GM12878 (cell line): ENCODE data around the gene SCAND1. TPM values are rescaled to one million over a fixed set of nuclear protein-coding genes. Genes with fewer than 3 reads are reported as not detected.
A peak's percentile ranks its signal among the peaks of the same experiment; 100 is the strongest.

ENCODE experiments used
- ATAC-seq: fragments of 200-7000 bp; cut with Tn5 transposase; 3 replicates; pipeline ENCODE4 v1.9.1; 2020; ENCODE audit warnings: mild to moderate bottlenecking, moderate library complexity
- BruUV-seq: library from RNA; stranded (reverse); fragments of 400-500 nt; replicated peaks from 2 replicates; lab custom pipeline; 2021; lab: Mats Ljungman, UMichigan
- CTCF ChIA-PET: fragments of 300-600 bp; sonication (Branson Sonifier 250); formaldehyde crosslinking; extraction: SDS; loops from one replicate; lab custom pipeline; 2021; ENCODE audit warnings: inconsistent platforms; lab: Yijun Ruan, JAX
- POLR2A ChIA-PET: fragments of 350-600 bp; formaldehyde crosslinking; extraction: SDS; loops from one replicate; lab custom pipeline; 2021; ENCODE audit warnings: inconsistent platforms; lab: Charles Lee
- RAD21 ChIA-PET: fragments of 300-600 bp; sonication (Branson Sonifier 250); formaldehyde crosslinking; loops from one replicate; lab custom pipeline; 2023; ENCODE audit warnings: antibody characterized with exemption; ENCODE audit not compliant: unreplicated experiment; lab: Charles Lee
- SMC1A ChIA-PET: fragments of 300-600 bp; sonication (Branson Sonifier 250); formaldehyde crosslinking; loops from one replicate; lab custom pipeline; 2023; ENCODE audit not compliant: unreplicated experiment, uncharacterized antibody; lab: Charles Lee
- DNase-seq: peaks from one replicate; pipeline ENCODE4 v3.0.0-alpha.2; 2011; ENCODE audit warnings: low read depth, low spot score
- FAIRE-seq: peaks from 3 replicates; lab custom pipeline; 2011; peaks lifted over from hg19 to GRCh38; lab: Jason Lieb, UNC
- H2AFZ ChIP-seq: 2 replicates; pipeline ENCODE4 v1.6.0; 2011; ENCODE audit warnings: low read depth, low read length, control low read depth; ENCODE audit not compliant: control insufficient read depth
- H3K27ac ChIP-seq: 2 replicates; pipeline ENCODE4 v1.5.1; 2011; ENCODE audit warnings: control low read depth; ENCODE audit not compliant: control insufficient read depth, insufficient read depth
- H3K27me3 ChIP-seq, 2 experiments: replicated peaks in 1 of 2; 2 replicates each; pipeline versions ENCODE4 v1.6.0 to v1.6.1; 2011; ENCODE audit warnings: low read length in 1 of 2; ENCODE audit not compliant: control insufficient read depth in 2 of 2, insufficient read depth in 2 of 2
- H3K36me3 ChIP-seq, 2 experiments: 2 replicates each; pipeline ENCODE4 v1.5.1; 2011; ENCODE audit warnings: low read length in 1 of 2; ENCODE audit not compliant: control insufficient read depth in 2 of 2, insufficient read depth in 2 of 2
- H3K4me1 ChIP-seq: 2 replicates; pipeline ENCODE4 v1.6.1; 2011; ENCODE audit warnings: mild to moderate bottlenecking, low read length, moderate library complexity, mixed read lengths; ENCODE audit not compliant: control insufficient read depth, insufficient read depth
- H3K4me2 ChIP-seq: 2 replicates; pipeline ENCODE4 v1.6.0; 2011; ENCODE audit warnings: control low read depth; ENCODE audit not compliant: control insufficient read depth, insufficient read depth
- H3K4me3 ChIP-seq: fragments of 200-600 bp; sonication (generic); 2 replicates; pipeline ENCODE4 v1.5.1; 2016
- H3K79me2 ChIP-seq: 2 replicates; pipeline ENCODE4 v1.6.0; 2011; ENCODE audit warnings: low read length; ENCODE audit not compliant: control insufficient read depth, insufficient read depth
- H3K9ac ChIP-seq: 2 replicates; pipeline ENCODE4 v1.8.0; 2011; ENCODE audit warnings: low read length, control low read depth, mixed read lengths; ENCODE audit not compliant: control insufficient read depth, insufficient read depth
- H3K9me3 ChIP-seq: replicated peaks from 3 replicates; pipeline ENCODE4 v1.5.1; 2011; ENCODE audit warnings: mild to moderate bottlenecking, low read length; ENCODE audit not compliant: control insufficient read depth, insufficient read depth
- H4K20me1 ChIP-seq: 2 replicates; pipeline ENCODE4 v1.6.0; 2011; ENCODE audit not compliant: control insufficient read depth, insufficient read depth
- CHD2 ChIP-seq: IDR thresholded peaks from 2 replicates; pipeline ENCODE4 v1.6.1; 2011; ENCODE audit warnings: low read depth, low read length, improper control_type of control experiment, borderline replicate concordance
- GABPA ChIP-seq: IDR thresholded peaks from 2 replicates; pipeline ENCODE4 v1.6.1; 2014; ENCODE audit warnings: antibody characterized with exemption, low read depth, mild to moderate bottlenecking, inconsistent platforms
- IKZF2 ChIP-seq, 2 experiments: fragments of 450-650 bp; IDR thresholded peaks; 2 replicates each; pipeline ENCODE4 v1.6.1; 2017; ENCODE audit warnings: mild to moderate bottlenecking in 2 of 2, moderate library complexity in 2 of 2
- KAT2A ChIP-seq: conservative IDR thresholded peaks from 2 replicates; pipeline ENCODE4 v1.6.1; 2011; ENCODE audit warnings: low read depth, low read length; ENCODE audit not compliant: control insufficient read depth
- MEF2A ChIP-seq: IDR thresholded peaks from 2 replicates; pipeline ENCODE4 v1.6.1; 2011; ENCODE audit warnings: low read depth, mild to moderate bottlenecking, low read length, moderate library complexity; ENCODE audit not compliant: insufficient read depth
- NBN ChIP-seq: fragments of 450-650 bp; IDR thresholded peaks from 2 replicates; pipeline ENCODE4 v1.6.1; 2016
- NFIC ChIP-seq: IDR thresholded peaks from 2 replicates; pipeline ENCODE4 v1.6.1; 2012; ENCODE audit warnings: low read depth, mild to moderate bottlenecking, inconsistent platforms, low read length, moderate library complexity
- PAX5 ChIP-seq: IDR thresholded peaks from 2 replicates; pipeline ENCODE4 v1.6.1; 2011; ENCODE audit warnings: low read depth, low read length, borderline replicate concordance
- PKNOX1 ChIP-seq: fragments of 450-650 bp; IDR thresholded peaks from 2 replicates; pipeline ENCODE4 v1.6.1; 2016; ENCODE audit warnings: mild to moderate bottlenecking
- SMARCA5 ChIP-seq: fragments of 450-650 bp; IDR thresholded peaks from 2 replicates; pipeline ENCODE4 v1.6.1; 2017; ENCODE audit warnings: mild to moderate bottlenecking
- STAT3 ChIP-seq: IDR thresholded peaks from 2 replicates; pipeline ENCODE4 v1.6.1; 2011; ENCODE audit warnings: low read depth, low read length, improper control_type of control experiment
- ZNF217 ChIP-seq: fragments of 450-650 bp; IDR thresholded peaks from 2 replicates; pipeline ENCODE4 v1.6.1; 2017; ENCODE audit warnings: antibody characterized with exemption, mild to moderate bottlenecking
- ZNF592 ChIP-seq: fragments of 450-650 bp; IDR thresholded peaks from 2 replicates; pipeline ENCODE4 v1.6.1; 2017; ENCODE audit warnings: mild to moderate bottlenecking, moderate library complexity
- WGBS: methylation state at CpG from one replicate; pipeline ENCODE4 v1.1.6; 2016; ENCODE audit warnings: low lambda C conversion rate; ENCODE audit not compliant: insufficient replicate concordance, insufficient coverage; ENCODE audit errors: missing lambda C conversion rate; 5-methylcytosine and 5-hydroxymethylcytosine counted together
- in situ Hi-C: fragments of 300-500 bp; cut with MboI; formaldehyde crosslinking; loops from 9 replicates; pipeline ENCODE4 v1.14.3; 2018; ENCODE audit warnings: mixed read lengths
- intact Hi-C: fragments of 100-400 bp; cut with micrococcal nuclease; formaldehyde crosslinking; loops from one replicate; pipeline ENCODE4 v1.14.2; 2022; ENCODE audit not compliant: unreplicated experiment
- polyA plus RNA-seq, 11 experiments: library from polyadenylated mRNA; depleted of rRNA in 4 of 11; unstranded in 6 of 11; stranded (reverse) in 5 of 11; fragments of >200 nt; fragmentation: Nextera tagmentation in 4 of 11; fragmentation: Illumina TruSeq in 1 of 11; extraction: Ambion mirVana in 4 of 11; extraction: Trizol in 1 of 11; gene quantifications; 1 replicate in 1 of 11; 2 replicates in 10 of 11; pipeline versions ENCODE4 v1.2.1 to v1.2.3, GENCODE V29; 2011 to 2016; ENCODE audit warnings: inconsistent platforms in 2 of 11, missing spikeins in 2 of 11, low read depth in 1 of 11
- total RNA-seq, 4 experiments: library from RNA; depleted of rRNA in 3 of 4; stranded (reverse); fragments of >200 nt in 3 of 4; fragmentation: Illumina TruSeq in 1 of 4; extraction: Trizol in 1 of 4; gene quantifications; 2 replicates each; pipeline versions ENCODE4 v1.2.1 to v1.2.3, GENCODE V29; 2013 to 2021
- TF ChIP-seq, protein P1 (sequence below): IDR thresholded peaks from 2 replicates; pipeline ENCODE4 v1.6.1; 2012; ENCODE audit warnings: low read depth, low read length, improper control_type of control experiment
- TF ChIP-seq, protein P2 (sequence below): fragments of 450-650 bp; IDR thresholded peaks from 2 replicates; pipeline ENCODE4 v1.6.1; 2016; ENCODE audit warnings: mild to moderate bottlenecking, moderate library complexity, borderline replicate concordance

The SCAND1 gene
- total and polyA plus RNA-seq, 10 of the 15 experiments (the other 5 are each of a cell fraction or from before 2014, with no cell fraction given): 0.08 to 117 (median 25.9) TPM

DNA sequence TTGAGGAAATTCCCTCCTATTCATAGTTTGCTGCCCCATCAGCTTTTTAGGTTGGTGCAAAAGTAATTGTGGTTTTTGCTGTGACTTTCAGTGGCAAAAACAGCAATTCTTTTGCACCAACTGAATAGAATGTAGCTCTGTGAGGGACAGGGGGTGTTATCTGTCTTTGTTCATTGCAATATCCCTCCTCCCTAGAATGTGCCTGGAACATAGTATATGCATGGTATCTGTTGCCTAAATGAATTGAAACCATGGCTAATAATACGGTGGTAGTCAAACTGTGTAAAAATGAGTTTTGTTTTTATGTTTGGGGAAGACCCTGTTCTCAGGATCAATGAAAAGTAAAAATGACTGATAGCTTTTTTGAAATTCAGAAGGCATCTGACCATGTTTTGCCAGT, 45.1 kb downstream of the SCAND1 start:
- 5% methylated on average over 1 of the region's 1 CpG for WGBS
- no peaks in the 10 kb centered on the region for H4K20me1 ChIP-seq
- no peak overlapping the region for H3K27ac ChIP-seq
- no peak overlapping the region for H2AFZ ChIP-seq
- BruUV-seq: no TSS peak
- peak; percentile 20 for DNase-seq
- H3K4me3 ChIP-seq: no peak overlapping the region
- peak; percentile 90 for ATAC-seq
- peaks cover 4 to 16% of the 10 kb centered on the region in 2 experiments; a peak in 3 of 4 replicates for H3K36me3 ChIP-seq
- ChIA-PET CTCF (interaction anchor here (0.5 to 1.3 kb wide), 6 partner anchors 15 to 1504 kb away, joined by 3 to 4 read pairs (median 4); partner anchors contain the start of gene SCAND1), SMC1A (interaction anchor here (0.9 to 2.6 kb wide), 5 partner anchors 14 to 190 kb away, joined by 3 to 11 read pairs (median 3); no protein-coding TSS in a partner anchor), RAD21 (interaction anchor here (1.2 to 1.3 kb wide), 2 partner anchors 15 to 17 kb away, joined by 4 to 5 read pairs; no protein-coding TSS in a partner anchor), POLR2A (interaction anchor here (0.7 to 1.6 kb wide), 3 partner anchors 16 to 65 kb away, joined by 3 to 4 read pairs (median 3); no protein-coding TSS in a partner anchor)
- H3K9ac ChIP-seq: no peak overlapping the region
- FAIRE-seq: no peak
- no peaks in the 10 kb centered on the region for H3K79me2 ChIP-seq
- in situ Hi-C loops (no loop called here), intact Hi-C loops (loop anchor here (1.0 kb wide), 1 partner anchor 15 kb away; no protein-coding TSS in a partner anchor)
- H3K27me3 ChIP-seq: no peaks in the 10 kb centered on the region
- peak overlapping the region; percentile 32 for H3K4me2 ChIP-seq
- peaks cover 22% of the 10 kb centered on the region for H3K4me1 ChIP-seq
- no peaks in the 10 kb centered on the region for H3K9me3 ChIP-seq
- TF ChIP-seq, protein P1, sequence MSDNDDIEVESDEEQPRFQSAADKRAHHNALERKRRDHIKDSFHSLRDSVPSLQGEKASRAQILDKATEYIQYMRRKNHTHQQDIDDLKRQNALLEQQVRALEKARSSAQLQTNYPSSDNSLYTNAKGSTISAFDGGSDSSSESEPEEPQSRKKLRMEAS: no peak
- TF ChIP-seq NFIC: peak; percentile 70
- TF ChIP-seq, protein P2, sequence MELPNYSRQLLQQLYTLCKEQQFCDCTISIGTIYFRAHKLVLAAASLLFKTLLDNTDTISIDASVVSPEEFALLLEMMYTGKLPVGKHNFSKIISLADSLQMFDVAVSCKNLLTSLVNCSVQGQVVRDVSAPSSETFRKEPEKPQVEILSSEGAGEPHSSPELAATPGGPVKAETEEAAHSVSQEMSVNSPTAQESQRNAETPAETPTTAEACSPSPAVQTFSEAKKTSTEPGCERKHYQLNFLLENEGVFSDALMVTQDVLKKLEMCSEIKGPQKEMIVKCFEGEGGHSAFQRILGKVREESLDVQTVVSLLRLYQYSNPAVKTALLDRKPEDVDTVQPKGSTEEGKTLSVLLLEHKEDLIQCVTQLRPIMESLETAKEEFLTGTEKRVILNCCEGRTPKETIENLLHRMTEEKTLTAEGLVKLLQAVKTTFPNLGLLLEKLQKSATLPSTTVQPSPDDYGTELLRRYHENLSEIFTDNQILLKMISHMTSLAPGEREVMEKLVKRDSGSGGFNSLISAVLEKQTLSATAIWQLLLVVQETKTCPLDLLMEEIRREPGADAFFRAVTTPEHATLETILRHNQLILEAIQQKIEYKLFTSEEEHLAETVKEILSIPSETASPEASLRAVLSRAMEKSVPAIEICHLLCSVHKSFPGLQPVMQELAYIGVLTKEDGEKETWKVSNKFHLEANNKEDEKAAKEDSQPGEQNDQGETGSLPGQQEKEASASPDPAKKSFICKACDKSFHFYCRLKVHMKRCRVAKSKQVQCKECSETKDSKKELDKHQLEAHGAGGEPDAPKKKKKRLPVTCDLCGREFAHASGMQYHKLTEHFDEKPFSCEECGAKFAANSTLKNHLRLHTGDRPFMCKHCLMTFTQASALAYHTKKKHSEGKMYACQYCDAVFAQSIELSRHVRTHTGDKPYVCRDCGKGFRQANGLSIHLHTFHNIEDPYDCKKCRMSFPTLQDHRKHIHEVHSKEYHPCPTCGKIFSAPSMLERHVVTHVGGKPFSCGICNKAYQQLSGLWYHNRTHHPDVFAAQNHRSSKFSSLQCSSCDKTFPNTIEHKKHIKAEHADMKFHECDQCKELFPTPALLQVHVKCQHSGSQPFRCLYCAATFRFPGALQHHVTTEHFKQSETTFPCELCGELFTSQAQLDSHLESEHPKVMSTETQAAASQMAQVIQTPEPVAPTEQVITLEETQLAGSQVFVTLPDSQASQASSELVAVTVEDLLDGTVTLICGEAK: peak; percentile 35; the same call in 1 of the 2 replicates
- TF ChIP-seq MEF2A: no peak
- no peak for TF ChIP-seq ZNF592
- TF ChIP-seq STAT3: no peak
- TF ChIP-seq CHD2: no peak
- TF ChIP-seq SMARCA5: no peak
- peak; percentile 30; the same call in 1 of the 2 replicates for TF ChIP-seq PAX5
- peak; percentile 60 for TF ChIP-seq NBN
- TF ChIP-seq ZNF217: peak; percentile 93
- no peak for TF ChIP-seq KAT2A
- TF ChIP-seq GABPA: no peak
- TF ChIP-seq PKNOX1: peak; percentile 72
- peak; percentile 23 to 50; a peak in 2 of 4 replicates for TF ChIP-seq IKZF2 (IDR thresholded peaks at IDR 0.05)
